Measurements from ENCODE around the gene BLOC1S6. TPM values are rescaled to one million over a fixed set of nuclear protein-coding genes. Genes with fewer than 3 reads are reported as not detected.

The BLOC1S6 gene
- total RNA-seq, 1 experiment from 2014 or later: 37.2 TPM

DNA sequence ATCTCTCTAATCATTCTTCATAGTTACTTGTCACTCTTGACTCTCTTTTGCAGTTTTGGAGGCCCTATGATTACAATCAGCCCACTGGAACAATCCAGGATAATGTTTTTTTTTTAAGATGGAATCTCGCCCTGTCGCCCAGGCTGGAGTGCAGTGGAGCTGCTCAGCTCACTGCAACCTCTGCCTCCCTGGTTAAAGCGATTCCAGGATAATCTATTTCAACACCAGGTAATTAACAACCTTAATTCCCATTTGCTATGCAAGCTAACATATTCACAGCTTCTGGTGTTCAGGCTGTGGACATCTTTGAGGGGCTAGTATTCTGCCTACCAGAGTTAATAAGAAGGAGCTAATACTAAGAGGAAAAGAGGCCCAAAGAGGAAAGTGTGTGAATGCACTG, 1.1 kb upstream of the BLOC1S6 start:
- DNase-seq (ENCODE audit: low read depth): peak; percentile 6
- in situ Hi-C loops (cut with HindIII; ENCODE audit: low pct_unique_long_range_greater_than_20kb, low sequenced_read_pairs): no loop called here

DNA sequence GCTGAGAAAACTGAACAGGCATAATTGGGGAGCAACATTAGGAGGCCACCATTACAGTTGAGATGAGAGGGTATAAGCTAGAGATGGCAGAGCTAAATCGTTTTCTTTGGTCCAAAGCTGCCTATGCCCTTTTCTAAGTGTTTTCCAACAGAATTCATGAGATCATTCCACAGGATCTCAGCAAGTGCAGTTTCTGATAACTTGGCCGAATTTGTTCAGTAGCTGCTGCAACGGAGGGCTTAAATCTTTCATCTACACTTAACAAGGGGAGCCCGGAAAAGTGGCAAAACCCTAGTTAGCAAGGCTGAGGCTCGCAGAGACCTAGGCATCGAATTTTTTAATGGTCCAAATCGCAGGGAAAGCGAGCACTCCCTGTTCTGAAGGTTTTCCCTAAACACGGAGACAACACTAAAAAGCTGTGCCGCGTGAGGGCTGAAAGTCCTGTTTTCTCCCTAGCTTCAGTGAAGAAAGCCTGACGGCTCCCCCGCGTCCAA, 531 bp upstream of the BLOC1S6 start:
- no peak for DNase-seq (ENCODE audit: low read depth)
- in situ Hi-C loops (cut with HindIII; ENCODE audit: low pct_unique_long_range_greater_than_20kb, low sequenced_read_pairs): no loop called here

DNA sequence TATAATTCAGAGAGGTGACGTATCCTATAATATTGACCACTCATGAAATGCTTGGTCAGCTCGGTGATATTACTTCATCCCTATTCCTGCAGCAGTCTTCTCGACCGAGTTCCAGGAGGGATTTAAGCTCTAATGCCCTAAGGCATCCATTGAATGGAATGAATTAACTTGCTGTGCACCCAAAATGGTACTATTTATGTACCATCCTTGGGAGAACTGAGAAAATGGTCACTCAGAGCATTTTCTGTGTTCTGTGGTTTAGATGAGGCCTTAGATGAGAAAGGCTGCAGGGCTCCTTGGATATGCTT, 638 bp downstream of the BLOC1S6 start:
- no peak for DNase-seq (ENCODE audit: low read depth)
- in situ Hi-C loops (cut with HindIII; ENCODE audit: low pct_unique_long_range_greater_than_20kb, low sequenced_read_pairs): no loop called here

DNA sequence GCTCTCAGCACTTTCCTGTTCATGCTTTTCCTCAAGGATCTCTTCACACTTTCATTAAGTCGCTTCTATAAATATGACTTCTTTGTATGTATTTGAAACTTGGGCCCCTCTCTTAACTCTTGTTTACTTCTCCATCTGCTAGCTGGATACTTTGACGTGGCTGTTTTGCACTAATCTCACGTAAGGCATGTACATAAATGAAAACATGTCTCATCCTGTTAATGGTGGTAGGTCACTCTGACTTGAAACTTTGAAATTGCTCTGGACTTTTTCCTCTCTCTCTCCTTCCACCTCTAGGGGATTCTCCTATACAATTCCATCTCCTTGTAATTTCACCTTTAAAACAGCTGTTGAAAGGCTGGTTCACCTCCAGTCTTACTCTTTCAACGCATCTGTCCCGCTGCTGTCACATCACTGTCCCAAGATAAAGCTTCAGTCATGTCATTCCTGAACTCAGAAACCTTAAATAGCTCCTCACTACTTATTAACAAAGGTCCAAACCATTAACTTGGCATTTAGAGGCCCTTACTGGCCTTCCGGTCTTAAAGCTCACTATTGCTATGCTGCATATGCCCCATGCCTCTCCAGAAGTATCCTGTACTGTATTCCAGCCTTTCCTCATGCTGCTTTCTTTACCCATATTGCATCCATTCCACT, 1.2 kb downstream of the BLOC1S6 start:
- in situ Hi-C loops (cut with HindIII; ENCODE audit: low pct_unique_long_range_greater_than_20kb, low sequenced_read_pairs): no loop called here
- DNase-seq (ENCODE audit: low read depth): peak; percentile 24

DNA sequence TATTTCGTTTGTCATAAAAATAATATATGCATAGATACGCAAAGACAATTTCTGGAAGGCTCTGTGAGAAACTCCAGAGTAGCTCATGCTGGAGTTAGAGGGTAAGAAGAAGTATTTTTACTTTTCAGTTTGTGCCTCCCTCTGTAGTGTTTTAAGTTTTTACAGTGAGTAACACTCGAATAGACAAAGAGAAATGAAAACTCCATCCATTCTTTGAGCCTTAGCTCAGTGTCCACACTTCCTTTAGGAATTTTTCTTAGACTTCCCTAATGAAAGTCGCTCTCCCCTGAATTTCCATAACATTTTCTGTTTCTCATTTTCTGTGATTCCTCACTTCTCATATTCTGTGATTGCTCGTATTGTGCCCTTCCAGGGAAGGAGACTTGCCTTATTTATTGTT, 2.1 kb downstream of the BLOC1S6 start:
- in situ Hi-C loops (cut with HindIII; ENCODE audit: low pct_unique_long_range_greater_than_20kb, low sequenced_read_pairs): no loop called here
- DNase-seq (ENCODE audit: low read depth): no peak

DNA sequence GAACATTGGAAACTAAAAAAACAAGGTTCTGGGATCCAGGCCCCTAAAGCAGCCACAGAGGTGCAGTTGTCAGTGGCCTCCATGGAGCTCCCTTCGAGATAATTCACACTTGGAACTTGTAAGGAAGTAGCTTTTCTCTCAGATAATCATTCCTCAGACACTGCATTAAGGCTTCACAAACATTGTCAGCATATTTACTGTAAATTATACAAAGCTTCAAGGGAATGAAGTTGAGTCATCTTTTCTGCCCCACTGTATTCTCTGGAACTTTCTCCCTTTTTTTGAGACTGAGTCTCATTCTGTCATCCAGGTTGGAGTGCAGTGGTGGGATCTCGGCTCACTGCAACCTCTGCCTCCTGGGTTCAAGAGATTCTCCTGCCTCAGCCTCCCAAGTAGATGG, 7.1 kb downstream of the BLOC1S6 start:
- in situ Hi-C loops (cut with HindIII; ENCODE audit: low pct_unique_long_range_greater_than_20kb, low sequenced_read_pairs): no loop called here
- DNase-seq (ENCODE audit: low read depth): no peak

DNA sequence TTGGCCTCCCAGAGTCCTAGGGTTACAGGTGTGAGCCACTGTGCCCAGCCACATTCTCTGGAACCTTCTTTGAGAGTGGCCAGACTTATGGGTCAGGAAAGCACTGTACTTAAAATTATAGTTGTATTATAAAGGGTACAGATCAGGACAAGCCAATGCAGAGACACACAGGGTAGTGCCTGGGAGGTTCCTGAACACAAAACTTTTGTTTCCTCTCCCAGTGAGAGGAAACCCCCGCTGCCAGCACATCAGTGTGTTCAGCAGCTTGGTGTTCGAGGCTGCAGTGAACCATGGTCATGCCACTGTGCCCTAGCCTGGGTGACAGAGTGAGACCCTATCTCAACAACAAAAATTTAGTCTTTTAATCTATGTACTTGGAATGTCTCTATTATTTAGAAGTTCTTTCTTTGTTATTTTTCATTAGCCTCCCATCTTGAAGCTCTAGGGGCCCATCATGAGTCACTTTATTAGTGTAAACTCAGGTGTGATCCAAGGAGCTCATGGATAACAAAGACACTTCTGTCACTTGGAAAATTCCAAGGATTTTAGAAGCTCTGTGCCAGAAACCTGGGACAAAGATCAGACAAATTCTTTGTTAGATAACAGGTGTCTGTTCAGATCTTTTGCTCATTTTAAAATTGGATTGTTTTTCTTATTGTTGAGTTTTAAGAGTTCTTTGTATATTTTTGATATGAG, 7.8 kb downstream of the BLOC1S6 start:
- no peak for DNase-seq (ENCODE audit: low read depth)
- in situ Hi-C loops (cut with HindIII; ENCODE audit: low pct_unique_long_range_greater_than_20kb, low sequenced_read_pairs): no loop called here

DNA sequence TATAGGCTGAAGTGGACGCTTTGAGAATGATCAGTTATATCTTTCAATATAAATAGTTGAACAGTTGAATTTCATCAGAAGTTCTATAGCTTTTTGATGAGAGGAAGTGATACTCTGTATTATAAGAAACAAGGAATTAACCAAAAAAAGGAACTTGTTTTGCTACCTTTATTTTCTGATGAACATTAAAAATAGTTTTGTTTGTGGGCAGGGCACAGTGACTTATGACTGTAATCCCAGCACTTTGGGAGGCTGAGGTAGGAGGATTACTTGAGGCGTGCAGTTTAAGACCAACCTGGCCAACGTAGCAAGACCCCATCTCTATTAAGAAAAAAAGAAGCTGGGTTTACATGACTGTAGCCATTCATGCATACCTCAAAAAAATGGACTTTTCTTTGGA, 16.7 kb downstream of the BLOC1S6 start:
- in situ Hi-C loops (cut with HindIII; ENCODE audit: low pct_unique_long_range_greater_than_20kb, low sequenced_read_pairs): no loop called here
- no peak for DNase-seq (ENCODE audit: low read depth)

DNA sequence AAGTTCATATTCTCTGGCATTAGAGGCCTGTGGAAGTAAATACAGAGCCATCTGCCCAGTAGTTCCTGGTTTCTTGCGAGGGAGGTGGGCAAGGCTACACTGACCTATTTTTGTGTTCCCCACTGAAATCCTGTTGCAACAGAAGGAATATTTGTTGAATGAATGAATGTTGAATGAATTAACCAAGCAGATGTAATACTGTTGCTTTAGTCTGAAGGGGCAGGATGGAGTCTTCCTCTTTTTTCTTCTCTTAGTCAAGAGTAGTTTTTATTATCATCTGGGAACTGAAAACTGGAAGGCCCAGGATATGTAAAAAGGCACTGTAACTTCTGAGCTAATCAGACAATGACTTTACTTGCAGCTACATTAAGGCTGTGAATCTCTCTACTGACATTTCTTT, 17.1 kb downstream of the BLOC1S6 start:
- DNase-seq (ENCODE audit: low read depth): no peak
- in situ Hi-C loops (cut with HindIII; ENCODE audit: low pct_unique_long_range_greater_than_20kb, low sequenced_read_pairs): no loop called here

DNA sequence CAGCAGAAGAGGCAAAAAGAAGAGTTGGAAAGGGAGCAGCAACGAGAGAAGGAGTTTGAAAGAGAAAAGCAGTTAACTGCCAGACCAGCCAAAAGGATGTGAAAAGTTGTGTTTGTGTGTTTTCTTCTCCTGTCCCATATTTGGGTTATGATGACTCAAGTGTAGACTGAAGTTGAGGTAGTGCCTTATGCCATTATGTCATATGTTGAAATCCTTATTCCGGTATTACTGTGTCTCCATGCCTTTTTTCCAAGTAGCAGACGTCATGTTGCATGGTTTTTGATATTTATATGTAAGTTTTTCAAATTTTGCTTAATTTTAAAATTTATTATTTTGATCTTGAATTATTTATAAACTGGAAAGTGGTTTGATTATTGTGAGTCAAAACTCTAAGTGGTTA, 19.2 kb downstream of the BLOC1S6 start:
- in situ Hi-C loops (cut with HindIII; ENCODE audit: low pct_unique_long_range_greater_than_20kb, low sequenced_read_pairs): no loop called here
- no peak for DNase-seq (ENCODE audit: low read depth)

DNA sequence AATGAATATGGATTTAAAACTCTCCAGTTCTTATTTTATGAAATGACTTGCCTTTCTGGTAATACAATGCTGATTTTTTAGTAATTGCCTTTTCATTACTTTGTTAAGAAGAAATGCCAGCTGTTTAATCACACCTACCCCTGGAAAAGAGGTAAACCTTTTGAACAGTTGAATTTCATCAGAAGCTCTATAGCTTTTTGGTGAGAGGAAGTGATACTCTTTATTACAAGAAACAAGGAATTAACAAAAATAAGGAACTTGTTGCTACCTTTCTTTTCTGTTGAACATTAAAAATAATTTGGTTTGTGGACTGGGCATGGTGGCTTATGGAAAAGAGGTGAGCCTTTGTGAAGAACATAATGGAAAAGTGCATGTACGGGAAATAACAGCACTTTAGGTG, 19.7 kb downstream of the BLOC1S6 start:
- DNase-seq (ENCODE audit: low read depth): no peak
- in situ Hi-C loops (cut with HindIII; ENCODE audit: low pct_unique_long_range_greater_than_20kb, low sequenced_read_pairs): no loop called here

DNA sequence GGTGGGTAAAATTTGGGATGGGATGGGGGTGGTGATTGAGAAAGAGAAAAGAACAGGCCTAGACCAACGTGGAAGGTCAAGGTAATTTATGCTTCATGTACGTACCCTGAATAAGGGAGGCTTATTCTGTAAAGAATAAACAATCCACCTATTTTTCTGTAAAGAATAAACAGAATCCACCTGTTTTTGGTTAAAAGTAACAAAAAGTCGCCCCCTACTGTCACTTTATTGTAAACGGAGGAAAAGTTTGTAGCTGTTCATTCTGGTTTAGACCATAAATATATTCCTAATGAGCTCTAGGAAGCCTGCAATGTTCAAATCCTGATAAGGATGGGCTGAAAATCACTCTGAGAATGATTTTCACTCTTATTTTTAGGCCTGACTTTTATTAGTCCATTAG, 24.1 kb downstream of the BLOC1S6 start:
- in situ Hi-C loops (cut with HindIII; ENCODE audit: low pct_unique_long_range_greater_than_20kb, low sequenced_read_pairs): no loop called here
- DNase-seq (ENCODE audit: low read depth): no peak

DNA sequence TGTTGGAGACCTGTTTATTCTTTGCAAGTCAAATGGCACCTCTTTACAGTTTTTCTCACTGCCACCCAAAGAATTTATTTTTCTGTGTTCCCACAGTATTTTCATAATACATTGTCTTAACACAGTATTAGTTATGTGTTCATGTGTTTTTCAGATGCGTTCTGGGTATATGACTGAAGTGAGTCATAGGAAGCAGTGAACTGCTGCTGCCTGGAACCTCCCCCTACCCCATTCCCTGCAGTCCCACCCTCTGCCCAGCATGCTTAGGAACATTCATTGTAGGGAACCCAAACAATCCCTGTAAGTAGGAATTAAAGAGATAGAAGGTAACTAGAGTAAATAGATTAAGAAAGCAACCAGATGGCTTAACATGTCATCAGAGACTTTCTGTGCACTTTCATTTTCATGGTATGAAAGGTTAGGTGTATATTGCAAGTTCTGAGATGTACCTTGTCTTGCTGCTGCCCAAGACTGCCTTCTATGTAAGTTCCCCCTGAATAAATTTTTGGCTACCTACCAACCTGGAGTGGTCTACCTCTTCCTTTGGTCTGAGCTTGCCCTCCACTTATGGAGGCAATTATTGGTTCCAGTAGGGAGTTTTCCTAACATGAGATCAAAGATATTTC, 25.7 kb downstream of the BLOC1S6 start:
- DNase-seq (ENCODE audit: low read depth): no peak
- in situ Hi-C loops (cut with HindIII; ENCODE audit: low pct_unique_long_range_greater_than_20kb, low sequenced_read_pairs): no loop called here

DNA sequence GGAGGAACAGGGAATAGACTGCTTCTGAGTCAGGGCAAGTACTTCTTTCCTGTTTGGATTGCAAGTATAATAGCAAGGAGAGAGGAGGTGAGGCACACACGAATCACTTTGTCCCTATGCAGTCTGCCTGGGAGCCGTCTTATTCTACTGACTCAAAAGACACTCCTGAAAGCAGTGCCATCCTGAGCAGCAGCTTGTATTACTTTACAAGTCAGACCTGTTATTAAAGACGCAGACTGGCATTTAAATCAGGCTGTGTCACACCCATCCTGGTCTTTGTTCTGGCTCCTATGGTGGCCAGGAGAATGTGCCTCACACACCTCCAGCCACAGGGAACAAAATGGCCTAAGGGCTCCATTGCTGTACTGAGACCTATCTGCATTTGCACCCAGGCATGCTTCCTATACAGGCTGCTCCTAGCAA, 29.7 kb downstream of the BLOC1S6 start:
- no peak for DNase-seq (ENCODE audit: low read depth)
- in situ Hi-C loops (cut with HindIII; ENCODE audit: low pct_unique_long_range_greater_than_20kb, low sequenced_read_pairs): no loop called here

DNA sequence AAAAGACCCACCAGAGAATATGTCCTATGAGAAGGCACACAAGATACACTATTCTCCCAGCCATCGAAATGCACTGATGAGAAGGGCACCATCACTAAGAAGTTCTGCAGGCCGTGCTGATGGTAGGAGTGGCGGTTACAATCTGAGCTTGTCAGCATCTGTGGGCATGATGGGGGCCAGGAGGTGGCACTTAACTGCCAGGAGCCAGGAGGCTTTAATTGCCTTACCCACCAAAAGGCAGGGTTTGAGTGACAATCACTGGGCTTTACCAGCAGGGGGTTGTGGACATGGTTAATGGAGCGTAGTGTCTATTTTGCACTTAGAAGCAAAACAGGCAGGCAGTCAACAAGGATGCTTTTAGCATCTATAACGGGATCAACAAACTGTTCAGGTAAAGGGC, 31.6 kb downstream of the BLOC1S6 start:
- no peak for DNase-seq (ENCODE audit: low read depth)
- in situ Hi-C loops (cut with HindIII; ENCODE audit: low pct_unique_long_range_greater_than_20kb, low sequenced_read_pairs): no loop called here

DNA sequence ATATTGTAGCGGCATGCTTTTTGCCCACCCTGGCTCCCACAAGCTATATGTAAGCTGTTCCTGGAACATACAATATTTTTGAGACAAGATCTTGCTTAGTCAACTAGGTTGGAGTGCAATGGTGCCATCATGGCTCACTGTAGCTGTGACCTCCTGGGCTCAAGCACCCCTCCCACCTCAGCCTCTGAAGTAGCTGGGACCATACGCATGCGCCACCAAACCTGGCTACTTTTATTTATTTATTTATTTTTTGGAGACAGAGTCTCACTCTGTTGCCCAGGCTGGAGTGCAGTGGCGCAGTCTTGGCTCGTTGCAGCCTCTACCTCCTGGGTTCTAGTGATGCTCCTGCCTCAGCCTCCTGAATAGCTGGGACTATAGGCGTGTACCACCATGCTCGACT, 41.0 kb downstream of the BLOC1S6 start:
- no peak for DNase-seq (ENCODE audit: low read depth)
- in situ Hi-C loops (cut with HindIII; ENCODE audit: low pct_unique_long_range_greater_than_20kb, low sequenced_read_pairs): no loop called here

DNA sequence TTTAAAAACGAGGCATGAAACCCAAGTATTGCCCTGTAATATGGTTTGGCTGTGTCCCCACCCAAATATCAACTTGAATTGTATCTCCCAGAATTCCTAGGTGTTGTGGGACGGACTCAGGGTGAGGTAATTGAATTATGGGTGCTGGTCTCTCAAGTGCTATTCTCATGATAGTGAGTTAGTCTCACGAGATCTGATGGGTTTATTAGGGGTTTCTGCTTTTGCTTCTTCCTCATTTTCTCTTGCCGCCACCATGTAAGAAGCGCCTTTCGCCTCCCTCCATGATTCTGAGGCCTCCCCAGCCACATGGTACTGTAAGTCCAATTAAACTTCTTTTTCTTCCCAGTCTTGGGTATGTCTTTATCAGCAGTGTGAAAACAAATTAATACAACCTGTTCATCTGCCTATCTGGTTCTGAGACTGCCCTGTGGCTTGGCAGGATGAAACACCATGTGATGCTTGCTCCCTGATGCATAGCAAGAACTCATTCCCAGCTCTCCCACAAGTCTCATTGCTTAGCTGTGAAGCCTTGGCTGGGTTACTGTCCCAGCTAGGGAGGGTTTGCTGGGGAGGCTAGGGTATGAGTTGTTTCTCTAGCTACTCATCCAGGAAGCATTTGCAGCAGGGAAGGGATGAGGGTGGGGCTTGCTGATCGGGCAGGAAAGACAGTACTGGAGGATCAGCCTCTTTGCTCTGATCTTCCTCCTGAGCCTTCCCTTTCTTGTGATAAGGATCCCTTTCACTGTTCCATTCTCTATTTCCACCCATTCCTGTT, 43.9 kb downstream of the BLOC1S6 start:
- in situ Hi-C loops (cut with HindIII; ENCODE audit: low pct_unique_long_range_greater_than_20kb, low sequenced_read_pairs): no loop called here
- peak; percentile 94 for DNase-seq (ENCODE audit: low read depth)

DNA sequence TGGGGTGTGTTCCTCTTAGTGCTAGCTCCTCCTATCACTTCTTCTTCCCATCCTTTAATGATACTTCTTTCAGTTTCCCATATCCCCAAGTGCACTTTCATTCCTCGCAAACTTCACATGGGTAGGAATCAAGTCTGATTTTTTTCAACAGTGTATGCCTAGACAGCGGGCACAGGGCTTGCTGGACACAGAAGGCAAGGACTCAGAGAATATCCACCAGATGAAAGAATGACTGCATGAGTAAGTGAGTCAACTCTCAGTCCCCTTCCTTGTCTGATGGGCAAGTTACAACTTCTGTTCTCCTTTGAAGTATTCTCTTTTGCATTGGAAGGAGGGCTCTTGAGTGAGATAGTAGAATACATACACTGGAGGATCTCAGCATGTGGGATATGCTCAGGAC, 44.6 kb downstream of the BLOC1S6 start:
- in situ Hi-C loops (cut with HindIII; ENCODE audit: low pct_unique_long_range_greater_than_20kb, low sequenced_read_pairs): no loop called here
- DNase-seq (ENCODE audit: low read depth): no peak

All from Caki2 (cell line).